ENCODE results near the gene LGI2. TPM values are rescaled to one million over a fixed set of nuclear protein-coding genes. Genes with fewer than 3 reads are reported as not detected.

The LGI2 gene
- total RNA-seq, 5 donors from 2014 or later (not counting 1 experiment from before 2014, with no cell fraction given), result 0.03 TPM; not detected in 4

DNA sequence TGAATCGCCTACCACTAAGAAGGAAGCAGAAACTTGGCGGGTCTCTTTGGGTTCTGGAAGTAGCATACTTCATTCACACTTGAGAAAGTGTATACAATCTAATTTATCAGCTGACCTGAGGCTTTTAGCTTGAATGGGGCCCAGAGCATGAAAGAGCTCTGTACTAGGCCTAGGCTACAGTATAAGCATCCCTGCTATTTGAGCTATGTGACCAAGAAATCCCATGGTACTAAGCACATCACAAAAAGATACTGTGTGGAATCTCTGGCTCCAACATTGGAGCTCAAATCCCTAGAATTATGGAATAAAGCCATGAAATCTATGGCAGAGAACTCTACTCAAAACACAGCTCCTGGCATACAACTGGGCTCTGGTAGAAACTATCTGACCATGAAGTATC lies 74.0 kb downstream of the LGI2 start:
- Histone ChIP-seq H3K36me3 (ENCODE audit: control insufficient read depth in 2 of 2, extremely low read depth in 1 of 2, insufficient read depth in 1 of 2, low read length in 1 of 2) (no peaks in the 10 kb centered on the region), H3K9me3 (no peaks in the 10 kb centered on the region), H3K27ac (ENCODE audit: low read length) (no peak overlapping the region), H3K4me1 (ENCODE audit: control insufficient read depth in 1 of 2, extremely low read depth in 1 of 2, insufficient read depth in 2 of 2, low read length in 2 of 2) (no peaks in the 10 kb centered on the region), H3K4me3 (ENCODE audit: control insufficient read depth in 1 of 2, extremely low read depth in 1 of 2, low read length in 1 of 2) (no peak overlapping the region), H3K27me3 (replicated peaks in 1 of 2; ENCODE audit: control insufficient read depth in 2 of 2, extremely low read depth in 1 of 2, insufficient read depth in 2 of 2, low read length in 1 of 2) (peaks cover 0 to 4% of the 10 kb centered on the region in 2 experiments)
- Mint-ChIP-seq H3K36me3 (no peaks in the 10 kb centered on the region), H3K27me3 (peaks cover 9 to 10% of the 10 kb centered on the region in 2 donors), H3K4me3 (no peak overlapping the region), H3K4me1 (no peaks in the 10 kb centered on the region), H3K9me3 (peaks cover 12 to 15% (median 13%) of the 10 kb centered on the region in 3 donors), H3K27ac (no peak overlapping the region)
- no peak for ATAC-seq (replicated peaks in 1 of 4)
- no peak for DNase-seq
- CTCF ChIA-PET, result no interaction called here
- POLR2A ChIA-PET, result no interaction called here
- WGBS (ENCODE audit: insufficient coverage), result no CpG with 5 or more reads among the region's 2 CpGs

DNA sequence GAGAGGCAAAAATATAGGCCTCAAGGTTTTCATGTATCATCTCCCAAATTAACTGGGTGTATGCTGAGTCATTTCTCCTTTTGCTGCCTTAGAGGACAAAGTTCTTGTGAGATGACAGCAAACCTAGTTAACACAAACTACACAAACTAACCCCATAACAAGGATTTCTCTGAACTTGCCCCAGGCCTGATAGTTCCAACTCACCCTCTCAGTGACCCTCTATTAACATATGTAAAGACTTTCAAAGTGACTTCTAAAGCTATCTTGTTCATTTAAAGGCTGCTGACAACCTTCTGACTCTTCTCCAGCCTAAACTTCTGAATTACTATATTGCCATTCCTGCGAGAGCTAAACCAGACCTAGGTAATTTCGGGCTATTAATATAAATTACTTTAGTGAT lies 74.7 kb downstream of the LGI2 start:
- Histone ChIP-seq H3K27me3 (replicated peaks in 1 of 2; ENCODE audit: control insufficient read depth in 2 of 2, extremely low read depth in 1 of 2, insufficient read depth in 2 of 2, low read length in 1 of 2) (peaks cover 0 to 4% of the 10 kb centered on the region in 2 experiments), H3K9me3 (no peaks in the 10 kb centered on the region), H3K4me3 (ENCODE audit: control insufficient read depth in 1 of 2, extremely low read depth in 1 of 2, low read length in 1 of 2) (no peak overlapping the region), H3K36me3 (ENCODE audit: control insufficient read depth in 2 of 2, extremely low read depth in 1 of 2, insufficient read depth in 1 of 2, low read length in 1 of 2) (no peaks in the 10 kb centered on the region), H3K4me1 (ENCODE audit: control insufficient read depth in 1 of 2, extremely low read depth in 1 of 2, insufficient read depth in 2 of 2, low read length in 2 of 2) (no peaks in the 10 kb centered on the region), H3K27ac (ENCODE audit: low read length) (no peak overlapping the region)
- Mint-ChIP-seq H3K4me1 (no peaks in the 10 kb centered on the region), H3K36me3 (no peaks in the 10 kb centered on the region), H3K27me3 (peaks cover 9 to 10% of the 10 kb centered on the region in 2 donors), H3K9me3 (peaks cover 12 to 15% (median 13%) of the 10 kb centered on the region in 3 donors), H3K4me3 (no peak overlapping the region), H3K27ac (no peak overlapping the region)
- ChIA-PET POLR2A (no interaction called here), CTCF (no interaction called here)
- ATAC-seq (replicated peaks in 1 of 4) (no peak), DNase-seq (no peak)
- WGBS (ENCODE audit: insufficient coverage), result no CpG with 5 or more reads among the region's 2 CpGs

DNA sequence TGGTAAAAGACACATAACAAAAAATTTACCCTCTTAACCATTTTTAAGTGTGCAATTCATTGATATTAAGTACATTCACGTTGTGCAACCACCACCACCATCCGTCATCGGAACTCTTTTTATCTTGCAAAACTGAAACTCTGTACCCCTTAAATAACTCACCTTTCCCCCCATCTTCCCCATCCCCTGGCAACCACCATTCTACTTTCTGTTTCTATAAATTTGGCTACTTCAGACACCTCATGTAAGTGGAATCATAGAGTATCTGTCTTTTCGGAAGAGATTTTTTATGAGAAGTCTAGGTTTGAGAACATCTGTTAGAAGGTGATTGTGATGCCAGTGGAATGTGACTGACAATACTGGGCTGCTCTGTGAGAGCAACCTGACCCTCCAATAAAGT lies 78.1 kb downstream of the LGI2 start:
- H3K36me3 ChIP-seq (ENCODE audit: control insufficient read depth in 2 of 2, extremely low read depth in 1 of 2, insufficient read depth in 1 of 2, low read length in 1 of 2), result no peaks in the 10 kb centered on the region
- H3K9me3 Mint-ChIP-seq, result peaks cover 8 to 12% (median 8%) of the 10 kb centered on the region in 3 donors

DNA sequence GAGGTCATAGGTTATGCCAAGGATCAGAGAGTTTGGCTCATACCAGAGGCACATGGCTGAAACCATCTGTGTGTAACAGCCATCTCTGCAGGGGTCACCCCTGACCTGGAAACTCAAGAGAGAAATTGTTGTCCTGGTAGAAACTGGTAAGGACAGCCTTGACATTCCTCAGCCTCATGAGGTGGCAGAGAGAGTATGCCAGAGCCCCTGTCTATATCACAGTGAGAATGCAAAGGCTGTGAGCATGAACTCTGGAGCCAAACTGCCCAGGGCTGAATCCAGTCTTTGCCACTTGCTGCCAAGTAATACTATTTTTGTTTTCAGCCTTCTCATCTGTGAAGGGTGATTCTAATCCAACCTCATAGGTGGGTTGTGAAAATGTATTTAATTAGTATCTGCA lies 80.8 kb downstream of the LGI2 start:
- CTCF ChIA-PET, result no interaction called here
- H3K4me1 ChIP-seq (ENCODE audit: control insufficient read depth in 1 of 2, extremely low read depth in 1 of 2, insufficient read depth in 2 of 2, low read length in 2 of 2), result no peaks in the 10 kb centered on the region
- POLR2A ChIA-PET, result no interaction called here

More for the DNA sequence above, 78.1 kb downstream of the LGI2 start:
- ATAC-seq (replicated peaks in 1 of 4) (no peak), DNase-seq (no peak)
- Histone ChIP-seq H3K4me3 (ENCODE audit: control insufficient read depth in 1 of 2, extremely low read depth in 1 of 2, low read length in 1 of 2) (no peak overlapping the region), H3K27ac (ENCODE audit: low read length) (no peak overlapping the region), H3K9me3 (no peaks in the 10 kb centered on the region), H3K27me3 (replicated peaks in 1 of 2; ENCODE audit: control insufficient read depth in 2 of 2, extremely low read depth in 1 of 2, insufficient read depth in 2 of 2, low read length in 1 of 2) (peaks cover 0 to 7% of the 10 kb centered on the region in 2 experiments), H3K4me1 (ENCODE audit: control insufficient read depth in 1 of 2, extremely low read depth in 1 of 2, insufficient read depth in 2 of 2, low read length in 2 of 2) (no peaks in the 10 kb centered on the region)
- no CpG with 5 or more reads among the region's 4 CpGs for WGBS (ENCODE audit: insufficient coverage)
- ChIA-PET CTCF (no interaction called here), POLR2A (no interaction called here)
- Mint-ChIP-seq H3K27ac (no peak overlapping the region), H3K27me3 (peaks cover 5 to 8% of the 10 kb centered on the region in 2 donors), H3K36me3 (no peaks in the 10 kb centered on the region), H3K4me3 (no peak overlapping the region), H3K4me1 (no peaks in the 10 kb centered on the region)

More for the DNA sequence above, 80.8 kb downstream of the LGI2 start:
- no peaks in the 10 kb centered on the region for H3K36me3 Mint-ChIP-seq
- no peaks in the 10 kb centered on the region for H3K36me3 ChIP-seq (ENCODE audit: control insufficient read depth in 2 of 2, extremely low read depth in 1 of 2, insufficient read depth in 1 of 2, low read length in 1 of 2)
- H3K4me3 ChIP-seq (ENCODE audit: control insufficient read depth in 1 of 2, extremely low read depth in 1 of 2, low read length in 1 of 2), result no peak overlapping the region
- no peak overlapping the region for H3K27ac ChIP-seq (ENCODE audit: low read length)
- peaks cover 0 to 7% of the 10 kb centered on the region in 2 experiments for H3K27me3 ChIP-seq (replicated peaks in 1 of 2; ENCODE audit: control insufficient read depth in 2 of 2, extremely low read depth in 1 of 2, insufficient read depth in 2 of 2, low read length in 1 of 2)
- no peaks in the 10 kb centered on the region for H3K4me1 Mint-ChIP-seq
- H3K4me3 Mint-ChIP-seq, result no peak overlapping the region
- ATAC-seq (replicated peaks in 1 of 4) (no peak), DNase-seq (no peak)
- no peaks in the 10 kb centered on the region for H3K9me3 ChIP-seq
- H3K27me3 Mint-ChIP-seq, result peaks cover 5 to 8% of the 10 kb centered on the region in 2 donors
- H3K27ac Mint-ChIP-seq, result no peak overlapping the region
- peaks cover 8 to 12% (median 8%) of the 10 kb centered on the region in 3 donors for H3K9me3 Mint-ChIP-seq

Other genes with a start within 250 kb of the LGI2 start
- under 1 TPM in 3 of 5 donors, not detected in 2; 0.23 to 0.35 (median 0.28) TPM for gene SOD3, start 235.4 kb downstream of the LGI2 start, total RNA-seq
- gene CCDC149, start 117.9 kb downstream of the LGI2 start, total RNA-seq, result under 1 TPM in 3 of 5 donors, not detected in 2; 0.20 to 0.41 (median 0.25) TPM
- 10 to 100 TPM; 12.4 to 16.2 (median 15.0) TPM for gene SEPSECS, start 129.5 kb upstream of the LGI2 start, total RNA-seq
- gene PI4K2B, start 203.1 kb upstream of the LGI2 start, total RNA-seq, result 10 to 100 TPM; 11.6 to 16.6 (median 14.6) TPM

Measured in T-cell (primary cell).